Measurements from ENCODE around the gene DENND2D.

DENND2D gene

DNA sequence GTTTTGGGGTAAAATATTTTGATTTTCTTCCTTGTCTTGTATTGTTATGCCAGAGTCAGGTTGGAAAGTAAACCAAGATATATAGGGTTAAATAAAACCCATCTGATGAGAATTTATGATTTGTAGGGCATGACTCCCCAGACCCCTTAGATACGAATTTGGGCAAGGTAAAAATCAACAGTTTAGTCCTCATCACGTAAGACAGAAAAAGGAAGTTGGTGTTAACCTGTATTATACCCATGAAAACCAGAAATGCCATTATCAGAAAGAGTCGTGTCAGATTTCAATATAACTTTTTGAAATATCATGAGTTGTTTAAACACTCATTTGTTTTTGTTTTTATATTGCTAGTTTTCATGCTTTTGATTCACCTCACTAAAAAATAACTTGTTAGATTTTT, 48.6 kb downstream of the DENND2D start:
- no peaks in the 10 kb centered on the region for H3K9me3 ChIP-seq (ENCODE audit: control insufficient read depth, insufficient read depth, low read depth, low read length)
- H3K4me3 ChIP-seq (ENCODE audit: low read depth, low read length): no peak overlapping the region
- ChIA-PET CTCF (no interaction called here), POLR2A (no interaction called here)
- peaks cover 43 to 58% of the 10 kb centered on the region in 2 experiments for H3K36me3 ChIP-seq (ENCODE audit: control insufficient read depth in 2 of 2, insufficient read depth in 1 of 2, low read length in 2 of 2)
- no peak for TF ChIP-seq ZSCAN4 (tag by site-specific recombination; IDR thresholded peaks at IDR 0.05)
- H3K4me1 ChIP-seq (ENCODE audit: control insufficient read depth, insufficient read depth, low read length): peaks cover 4% of the 10 kb centered on the region; the same call in 1 of the 2 replicates
- no peak overlapping the region for H3K27ac ChIP-seq (ENCODE audit: extremely low read depth, low read depth, low read length)

DNA sequence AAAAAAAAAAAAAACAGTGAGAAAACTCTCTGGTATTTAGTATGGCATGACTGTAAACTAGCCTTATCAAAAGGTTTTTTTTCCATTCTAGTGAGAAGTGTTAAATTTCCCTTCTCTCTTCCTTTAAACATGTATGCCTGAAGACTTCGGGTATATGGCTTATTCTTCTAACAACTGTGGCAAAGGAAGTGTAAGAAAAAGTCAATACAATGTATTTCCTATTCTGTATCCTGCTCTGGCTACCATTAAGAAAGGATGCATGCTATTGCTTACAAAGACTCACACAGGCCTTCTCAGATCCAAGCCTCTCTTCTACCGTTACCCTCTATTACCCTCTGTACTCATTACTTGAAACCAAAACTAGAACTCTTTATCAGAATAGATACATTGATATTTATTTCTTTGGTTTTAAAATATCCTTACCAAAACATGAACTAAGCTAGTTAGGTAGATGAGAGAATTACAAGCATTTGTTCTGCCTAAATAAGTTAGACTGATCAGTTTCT, 52.0 kb downstream of the DENND2D start:
- no peaks in the 10 kb centered on the region for H3K9me3 ChIP-seq (ENCODE audit: control insufficient read depth, insufficient read depth, low read depth, low read length)
- H3K36me3 ChIP-seq (ENCODE audit: control insufficient read depth in 2 of 2, insufficient read depth in 1 of 2, low read length in 2 of 2): peaks cover 25 to 51% of the 10 kb centered on the region in 2 experiments
- CTCF ChIA-PET: no interaction called here
- TF ChIP-seq KLF17 (tag by site-specific recombination; IDR thresholded peaks at IDR 0.05) (no peak), ZNF394 (tag by site-specific recombination; IDR thresholded peaks at IDR 0.05; ENCODE audit: borderline replicate concordance) (no peak)
- TF ChIP-seq, protein P1, sequence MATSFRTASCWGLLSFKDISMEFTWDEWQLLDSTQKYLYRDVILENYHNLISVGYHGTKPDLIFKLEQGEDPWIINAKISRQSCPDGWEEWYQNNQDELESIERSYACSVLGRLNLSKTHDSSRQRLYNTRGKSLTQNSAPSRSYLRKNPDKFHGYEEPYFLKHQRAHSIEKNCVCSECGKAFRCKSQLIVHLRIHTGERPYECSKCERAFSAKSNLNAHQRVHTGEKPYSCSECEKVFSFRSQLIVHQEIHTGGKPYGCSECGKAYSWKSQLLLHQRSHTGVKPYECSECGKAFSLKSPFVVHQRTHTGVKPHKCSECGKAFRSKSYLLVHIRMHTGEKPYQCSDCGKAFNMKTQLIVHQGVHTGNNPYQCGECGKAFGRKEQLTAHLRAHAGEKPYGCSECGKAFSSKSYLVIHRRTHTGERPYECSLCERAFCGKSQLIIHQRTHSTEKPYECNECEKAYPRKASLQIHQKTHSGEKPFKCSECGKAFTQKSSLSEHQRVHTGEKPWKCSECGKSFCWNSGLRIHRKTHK (tag by site-specific recombination; IDR thresholded peaks at IDR 0.05): no peak
- no peak overlapping the region for H3K27ac ChIP-seq (ENCODE audit: extremely low read depth, low read depth, low read length)
- no peak overlapping the region for H3K4me3 ChIP-seq (ENCODE audit: low read depth, low read length)
- POLR2A ChIA-PET: no interaction called here
- H3K4me1 ChIP-seq (ENCODE audit: control insufficient read depth, insufficient read depth, low read length): no peaks in the 10 kb centered on the region

DNA sequence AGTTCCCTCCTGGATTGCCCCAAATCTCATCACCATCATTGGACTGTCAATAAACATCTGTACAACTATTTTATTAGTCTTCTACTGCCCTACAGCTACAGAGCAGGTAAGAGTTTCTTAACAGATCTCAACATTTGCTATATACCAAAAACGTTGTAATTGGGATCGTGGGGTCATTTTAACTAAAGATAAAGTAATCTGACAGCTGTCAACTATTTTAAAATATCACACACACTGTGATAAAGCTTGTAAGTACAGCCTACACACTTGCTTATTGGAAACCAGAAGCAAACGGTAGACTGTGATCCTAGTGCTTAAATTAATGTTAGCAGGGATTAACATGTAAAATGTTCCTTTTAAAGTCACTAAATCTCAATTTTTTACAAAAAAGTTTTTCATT, 52.5 kb downstream of the DENND2D start:
- H3K4me1 ChIP-seq (ENCODE audit: control insufficient read depth, insufficient read depth, low read length): no peaks in the 10 kb centered on the region
- H3K9me3 ChIP-seq (ENCODE audit: control insufficient read depth, insufficient read depth, low read depth, low read length): no peaks in the 10 kb centered on the region
- peaks cover 20 to 46% of the 10 kb centered on the region in 2 experiments for H3K36me3 ChIP-seq (ENCODE audit: control insufficient read depth in 2 of 2, insufficient read depth in 1 of 2, low read length in 2 of 2)
- no peak overlapping the region for H3K27ac ChIP-seq (ENCODE audit: extremely low read depth, low read depth, low read length)
- ChIA-PET CTCF (interaction anchor here (1.0 kb wide), 1 partner anchor 118 kb away, joined by 4 read pairs; no protein-coding TSS in a partner anchor), POLR2A (no interaction called here)
- H3K4me3 ChIP-seq (ENCODE audit: low read depth, low read length): no peak overlapping the region
- no peak for TF ChIP-seq ZNF239 (tag by site-specific recombination; IDR thresholded peaks at IDR 0.05)
- TF ChIP-seq ZNF302 (tag by site-specific recombination; IDR thresholded peaks at IDR 0.05; ENCODE audit: low read depth): no peak
- no peak for TF ChIP-seq ZNF701 (tag by site-specific recombination; IDR thresholded peaks at IDR 0.05)
- no peak for TF ChIP-seq GLI2 (tag by site-specific recombination; IDR thresholded peaks at IDR 0.05; ENCODE audit: borderline replicate concordance, low read depth)
- TF ChIP-seq ZNF707 (tag by site-specific recombination; IDR thresholded peaks at IDR 0.05): no peak
- no peak for TF ChIP-seq ZBTB8A (tag by site-specific recombination; IDR thresholded peaks at IDR 0.05)
- TF ChIP-seq HOXD13 (CRISPR knock-in tag; IDR thresholded peaks at IDR 0.05; ENCODE audit: borderline replicate concordance): no peak
- TF ChIP-seq ZNF777 (tag by site-specific recombination; IDR thresholded peaks at IDR 0.05; ENCODE audit: borderline replicate concordance): no peak

DNA sequence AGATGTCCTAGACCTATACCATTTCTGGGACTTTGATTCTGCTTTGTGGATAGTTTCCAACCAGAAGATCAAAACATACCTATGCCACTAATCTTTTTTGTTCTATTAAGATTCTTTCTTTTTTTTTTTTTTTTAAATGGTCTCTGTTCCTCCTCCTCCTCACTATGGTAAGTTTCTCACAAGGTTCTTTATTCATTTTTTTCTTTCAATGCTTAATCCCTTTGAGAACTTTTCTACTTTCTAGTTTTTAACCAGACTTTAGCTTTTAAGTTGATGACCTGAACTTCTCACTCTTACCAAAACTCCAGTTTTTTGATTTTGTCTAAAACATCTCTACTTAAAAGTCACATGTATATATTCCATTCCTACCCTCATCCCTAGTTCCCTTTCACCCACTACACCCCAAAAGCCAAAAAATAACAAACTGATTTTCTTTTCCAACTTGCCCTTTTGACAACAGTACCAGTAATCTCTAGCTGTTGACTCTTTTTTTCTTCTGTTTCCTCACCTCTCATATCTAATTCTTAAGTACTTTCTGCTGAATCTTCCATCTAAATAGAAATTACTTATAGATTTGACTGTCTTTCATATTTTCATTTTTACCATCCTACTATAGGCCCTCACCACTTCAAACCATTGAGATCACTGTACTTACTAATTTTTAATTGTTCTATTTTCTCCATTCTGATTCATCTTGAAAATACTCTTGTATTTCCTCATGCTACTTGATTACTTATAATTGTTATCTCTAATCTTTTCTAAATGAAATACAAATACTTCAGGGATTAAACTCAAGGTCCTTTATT, 54.3 kb downstream of the DENND2D start:
- peaks cover 19 to 34% of the 10 kb centered on the region in 2 experiments for H3K36me3 ChIP-seq (ENCODE audit: control insufficient read depth in 2 of 2, insufficient read depth in 1 of 2, low read length in 2 of 2)
- H3K4me1 ChIP-seq (ENCODE audit: control insufficient read depth, insufficient read depth, low read length): peaks cover 9% of the 10 kb centered on the region; the same call in 1 of the 2 replicates
- CTCF ChIA-PET: no interaction called here
- POLR2A ChIA-PET: no interaction called here
- no peak overlapping the region for H3K4me3 ChIP-seq (ENCODE audit: low read depth, low read length)
- no peaks in the 10 kb centered on the region for H3K9me3 ChIP-seq (ENCODE audit: control insufficient read depth, insufficient read depth, low read depth, low read length)
- H3K27ac ChIP-seq (ENCODE audit: extremely low read depth, low read depth, low read length): no peak overlapping the region
- TF ChIP-seq ZBTB10 (tag by site-specific recombination; IDR thresholded peaks at IDR 0.05): no peak
- no peak for TF ChIP-seq ZNF692 (tag by site-specific recombination; IDR thresholded peaks at IDR 0.05)
- no peak for TF ChIP-seq TCF7L2 (IDR thresholded peaks at IDR 0.05; ENCODE audit: borderline replicate concordance, low read depth, low read length)
- TF ChIP-seq ZNF768 (tag by site-specific recombination; IDR thresholded peaks at IDR 0.05): no peak
